HepG2 (cell line): ENCODE results near the gene NKX1-2. TPM values are rescaled to one million over a fixed set of nuclear protein-coding genes. Genes with fewer than 3 reads are reported as not detected.

Experiments
- ATAC-seq: fragments of 200-7000 bp; cut with Tn5 transposase; 3 replicates; pipeline ENCODE4 v1.9.1; 2020; ENCODE audit warnings: mild to moderate bottlenecking, moderate library complexity
- BruUV-seq: library from RNA; stranded (reverse); fragments of 400-500 nt; replicated peaks from 2 replicates; lab custom pipeline; 2021; lab: Mats Ljungman, UMichigan
- CTCF ChIA-PET: fragments of 300-600 bp; formaldehyde crosslinking; extraction: SDS; loops from one replicate; lab custom pipeline; 2021; ENCODE audit warnings: low total read pairs, inconsistent platforms, low intra/inter-chr PET ratio; lab: Yijun Ruan, JAX
- POLR2A ChIA-PET: fragments of 350-600 bp; sonication (Branson Sonifier 250); formaldehyde crosslinking; loops from one replicate; lab custom pipeline; 2020; ENCODE audit warnings: antibody characterized with exemption, inconsistent platforms; lab: Yijun Ruan, JAX
- DNase-seq: peaks from one replicate; pipeline ENCODE4 v3.0.0-alpha.2; 2015; ENCODE audit warnings: low spot score
- FAIRE-seq: peaks from 3 replicates; lab custom pipeline; 2011; peaks lifted over from hg19 to GRCh38; lab: Jason Lieb, UNC
- H2AFZ ChIP-seq: one replicate; pipeline ENCODE4 v1.6.1; 2011; ENCODE audit warnings: low read length, inconsistent platforms
- H3K27ac ChIP-seq: fragments of 300-600 bp; 3 replicates; pipeline ENCODE4 v1.8.0; 2011; ENCODE audit warnings: mixed run types, mild to moderate bottlenecking, mixed read lengths, low read length, inconsistent platforms; ENCODE audit not compliant: insufficient read depth; ENCODE audit errors: extremely low read length
- H3K27me3 ChIP-seq, 2 experiments: fragments of 200-600 bp in 1 of 2; 2 replicates in 1 of 2; 3 replicates in 1 of 2; pipeline versions ENCODE4 v1.6.0 to v1.8.0; 2011; ENCODE audit warnings: low read length in 2 of 2, mild to moderate bottlenecking in 2 of 2, moderate library complexity in 2 of 2, inconsistent platforms in 1 of 2; ENCODE audit not compliant: insufficient read depth in 2 of 2, control insufficient read depth in 1 of 2
- H3K36me3 ChIP-seq, 2 experiments: fragments of 200-600 bp in 1 of 2; replicated peaks in 1 of 2; 2 replicates in 1 of 2; 3 replicates in 1 of 2; pipeline versions ENCODE4 v1.5.1 to v1.8.0; 2011; ENCODE audit warnings: low read length in 2 of 2, inconsistent platforms in 1 of 2; ENCODE audit not compliant: insufficient read depth in 2 of 2, control insufficient read depth in 1 of 2
- H3K4me1 ChIP-seq: 2 replicates; pipeline ENCODE4 v1.5.1; 2012; ENCODE audit warnings: low read length, inconsistent platforms; ENCODE audit not compliant: insufficient read depth
- H3K4me2 ChIP-seq: 2 replicates; pipeline ENCODE4 v1.6.0; 2011; ENCODE audit warnings: low read depth, low read length, inconsistent platforms
- H3K4me3 ChIP-seq, 3 experiments: fragments of 200-600 bp in 1 of 3; sonication (generic), shearing (Covaris generic) in 1 of 3; replicated peaks in 1 of 3; 2 replicates each; pipeline ENCODE4 v1.5.1; 2011 to 2016; ENCODE audit warnings: low read length in 3 of 3, inconsistent platforms in 2 of 3, low read depth in 2 of 3, mild to moderate bottlenecking in 2 of 3, control low read depth in 1 of 3, mixed read lengths in 1 of 3; ENCODE audit not compliant: insufficient read depth in 1 of 3
- H3K79me2 ChIP-seq: one replicate; pipeline ENCODE4 v1.6.1; 2011; ENCODE audit warnings: low read length, inconsistent platforms; ENCODE audit not compliant: insufficient read depth
- H3K9ac ChIP-seq: 2 replicates; pipeline ENCODE4 v1.6.0; 2011; ENCODE audit warnings: mild to moderate bottlenecking, low read depth, low read length, inconsistent platforms; ENCODE audit not compliant: insufficient read depth
- H3K9me3 ChIP-seq: 2 replicates; pipeline ENCODE4 v1.5.1; 2012; ENCODE audit warnings: mild to moderate bottlenecking, low read length
- H4K20me1 ChIP-seq: 2 replicates; pipeline ENCODE4 v1.6.0; 2011; ENCODE audit warnings: inconsistent platforms, mild to moderate bottlenecking, low read length, moderate library complexity; ENCODE audit not compliant: insufficient read depth
- ATF1 ChIP-seq: IDR thresholded peaks from 2 replicates; pipeline ENCODE4 v1.6.1; 2016; ENCODE audit warnings: mild to moderate bottlenecking, control low read depth
- MAFK ChIP-seq, 2 experiments: IDR thresholded peaks in 1 of 2; conservative IDR thresholded peaks in 1 of 2; 2 replicates each; pipeline ENCODE4 v1.6.1; 2011; ENCODE audit warnings: improper control_type of control experiment in 2 of 2, low read length in 2 of 2
- PHF8 ChIP-seq: sonication (generic); formaldehyde crosslinking; IDR thresholded peaks from 2 replicates; pipeline ENCODE4 v1.5.0; 2020; ENCODE audit warnings: missing genetic modification reagents
- RELA ChIP-seq: sonication (generic); formaldehyde crosslinking; IDR thresholded peaks from 2 replicates; pipeline ENCODE4 v1.4.0; 2020; ENCODE audit warnings: missing genetic modification reagents
- ZNF383 ChIP-seq: sonication (generic); formaldehyde crosslinking; IDR thresholded peaks from 2 replicates; pipeline ENCODE4 v1.4.0; 2020; ENCODE audit warnings: missing genetic modification reagents, mild to moderate bottlenecking, borderline replicate concordance
- WGBS: methylation state at CpG from one replicate; pipeline ENCODE4 v1.1.6; 2017; ENCODE audit warnings: low lambda C conversion rate; 5-methylcytosine and 5-hydroxymethylcytosine counted together
- in situ Hi-C: cut with HindIII; loops from 2 replicates; pipeline ENCODE4 v1.10.0; 2017; ENCODE audit warnings: low pct_unique_long_range_greater_than_20kb; ENCODE audit not compliant: extremely low pct_ligation_motif_present
- intact Hi-C: fragments of 100-400 bp; cut with micrococcal nuclease; formaldehyde crosslinking; loops from one replicate; pipeline ENCODE4 v1.10.0; 2022; ENCODE audit not compliant: unreplicated experiment
- polyA plus RNA-seq, 8 experiments: library from polyadenylated mRNA; depleted of rRNA in 3 of 8; stranded (reverse) in 7 of 8; unstranded in 1 of 8; fragments of >200 nt; fragmentation: Illumina TruSeq in 4 of 8; extraction: Trizol in 4 of 8; gene quantifications; 2 replicates each; pipeline versions ENCODE4 v1.2.1 to v1.2.3, GENCODE V29; 2011 to 2016; ENCODE audit warnings: low read depth in 4 of 8, missing spikeins in 1 of 8, mixed read lengths in 1 of 8; ENCODE audit not compliant: insufficient read depth in 1 of 8
- total RNA-seq, 5 experiments: library from RNA; depleted of rRNA; stranded (reverse); fragments of >200 nt; fragmentation: Illumina TruSeq; extraction: Trizol; gene quantifications; 2 replicates each; pipeline ENCODE4 v1.2.3, GENCODE V29; 2016; ENCODE audit warnings: low read depth in 1 of 5
- TF ChIP-seq, protein P1 (sequence below): sonication (generic); formaldehyde crosslinking; IDR thresholded peaks from 2 replicates; pipeline ENCODE4 v1.4.0; 2020; ENCODE audit warnings: missing genetic modification reagents, mild to moderate bottlenecking, borderline replicate concordance
- TF ChIP-seq, protein P2 (sequence below): sonication (generic); formaldehyde crosslinking; IDR thresholded peaks from 2 replicates; pipeline ENCODE4 v1.4.0; 2020; ENCODE audit warnings: low read depth, missing genetic modification reagents

The NKX1-2 gene
- total and polyA plus RNA-seq, 2 of the 13 experiments (the other 11 are each of a cell fraction or from before 2014, with no cell fraction given): not detected

DNA sequence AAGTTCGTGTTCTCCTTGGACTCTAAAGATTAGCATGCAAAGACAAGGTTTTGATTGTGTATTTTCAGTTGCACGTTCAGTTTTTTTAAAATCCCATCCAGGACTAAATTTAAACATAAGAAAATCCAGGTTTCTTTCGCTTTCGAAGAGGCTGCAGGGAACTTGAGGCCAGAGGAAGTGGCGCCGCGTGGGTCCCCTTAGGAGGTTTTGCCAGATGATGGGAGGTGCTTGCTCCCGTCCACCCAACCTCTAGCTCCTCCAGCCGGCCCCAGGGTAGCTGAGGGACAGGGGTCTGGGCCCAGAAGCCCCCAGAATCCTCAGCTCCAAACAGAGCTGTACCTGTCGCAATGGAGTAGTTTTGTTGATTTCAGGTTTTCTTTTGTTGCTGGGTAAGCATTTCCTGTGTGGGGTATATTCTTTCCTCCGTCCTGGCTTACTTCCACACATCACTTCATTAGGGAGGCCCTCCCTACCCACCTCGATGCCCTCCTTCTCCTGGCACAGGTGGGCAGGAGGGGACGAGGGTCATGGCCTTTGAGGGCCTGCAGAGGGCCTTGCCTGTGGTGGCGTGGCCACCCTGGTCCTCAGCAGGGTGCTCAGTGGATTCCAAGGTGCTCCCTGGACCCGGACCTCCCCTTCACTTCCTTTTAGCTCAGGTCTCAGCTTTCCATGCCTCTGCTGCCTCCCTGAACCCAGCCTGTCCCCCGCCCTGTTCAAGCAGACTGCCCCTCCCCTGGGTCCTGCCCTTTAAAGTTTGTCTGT is 44.4 kb upstream of the NKX1-2 start:
- 69% methylated on average over 14 of the region's 16 CpGs for WGBS
- POLR2A ChIA-PET: no interaction called here
- no peak for FAIRE-seq

DNA sequence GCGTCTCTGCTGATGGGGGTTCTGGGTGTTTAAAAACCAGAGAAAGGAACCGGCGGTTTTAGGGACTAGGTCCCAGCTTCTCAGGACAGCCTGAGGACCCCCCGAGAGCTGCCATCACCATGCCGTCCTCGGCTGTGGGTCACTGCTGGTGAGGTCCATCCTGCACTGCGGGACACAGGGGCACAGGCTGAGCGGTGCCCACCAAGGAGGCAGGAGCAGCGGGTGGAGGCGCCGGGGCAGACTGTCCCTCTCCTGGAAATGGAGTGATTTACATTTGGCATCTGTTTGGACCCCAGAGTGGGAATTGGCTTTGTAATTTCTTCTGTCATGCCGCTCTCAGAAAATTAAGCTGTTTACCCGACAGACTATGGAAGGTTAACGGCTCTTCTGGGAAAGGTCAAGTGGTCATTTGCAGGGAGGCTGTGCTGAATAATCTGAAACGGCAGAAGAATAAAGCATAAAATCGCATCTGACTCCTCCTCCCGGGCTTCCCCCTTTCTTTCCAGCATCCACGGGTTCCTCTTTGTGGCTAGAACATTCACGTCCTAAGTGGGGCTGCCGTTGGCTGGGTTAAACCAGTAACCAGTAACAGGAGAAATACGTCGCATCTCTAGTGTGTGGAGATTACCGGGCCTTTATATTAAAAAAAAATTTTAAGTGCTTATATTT is 43.5 kb upstream of the NKX1-2 start:
- no peak overlapping the region for H2AFZ ChIP-seq
- ATAC-seq (no peak), DNase-seq (no peak), FAIRE-seq (no peak)
- H4K20me1 ChIP-seq: no peaks in the 10 kb centered on the region
- no peak overlapping the region for H3K27ac ChIP-seq
- H3K4me1 ChIP-seq: peaks cover 14% of the 10 kb centered on the region
- no peaks in the 10 kb centered on the region for H3K36me3 ChIP-seq
- no peak overlapping the region for H3K9ac ChIP-seq
- in situ Hi-C loops (no loop called here), intact Hi-C loops (no loop called here)
- 87% methylated on average over 16 of the region's 23 CpGs for WGBS
- H3K9me3 ChIP-seq: no peaks in the 10 kb centered on the region
- H3K27me3 ChIP-seq: no peaks in the 10 kb centered on the region
- H3K4me3 ChIP-seq: no peak overlapping the region
- ChIA-PET POLR2A (no interaction called here), CTCF (no interaction called here)
- H3K4me2 ChIP-seq: no peak overlapping the region
- no TSS peak for BruUV-seq
- H3K79me2 ChIP-seq: no peaks in the 10 kb centered on the region
- TF ChIP-seq, protein P1, sequence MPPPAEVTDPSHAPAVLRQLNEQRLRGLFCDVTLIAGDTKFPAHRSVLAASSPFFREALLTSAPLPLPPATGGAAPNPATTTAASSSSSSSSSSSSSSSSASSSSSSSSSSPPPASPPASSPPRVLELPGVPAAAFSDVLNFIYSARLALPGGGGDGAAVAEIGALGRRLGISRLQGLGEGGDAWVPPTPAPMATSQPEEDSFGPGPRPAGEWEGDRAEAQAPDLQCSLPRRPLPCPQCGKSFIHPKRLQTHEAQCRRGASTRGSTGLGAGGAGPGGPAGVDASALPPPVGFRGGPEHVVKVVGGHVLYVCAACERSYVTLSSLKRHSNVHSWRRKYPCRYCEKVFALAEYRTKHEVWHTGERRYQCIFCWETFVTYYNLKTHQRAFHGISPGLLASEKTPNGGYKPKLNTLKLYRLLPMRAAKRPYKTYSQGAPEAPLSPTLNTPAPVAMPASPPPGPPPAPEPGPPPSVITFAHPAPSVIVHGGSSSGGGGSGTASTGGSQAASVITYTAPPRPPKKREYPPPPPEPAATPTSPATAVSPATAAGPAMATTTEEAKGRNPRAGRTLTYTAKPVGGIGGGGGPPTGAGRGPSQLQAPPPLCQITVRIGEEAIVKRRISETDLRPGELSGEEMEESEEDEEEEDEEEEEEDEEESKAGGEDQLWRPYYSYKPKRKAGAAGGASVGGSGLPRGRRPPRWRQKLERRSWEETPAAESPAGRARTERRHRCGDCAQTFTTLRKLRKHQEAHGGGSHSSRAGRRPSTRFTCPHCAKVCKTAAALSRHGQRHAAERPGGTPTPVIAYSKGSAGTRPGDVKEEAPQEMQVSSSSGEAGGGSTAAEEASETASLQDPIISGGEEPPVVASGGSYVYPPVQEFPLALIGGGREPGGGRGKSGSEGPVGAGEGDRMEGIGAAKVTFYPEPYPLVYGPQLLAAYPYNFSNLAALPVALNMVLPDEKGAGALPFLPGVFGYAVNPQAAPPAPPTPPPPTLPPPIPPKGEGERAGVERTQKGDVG (CRISPR knock-in tag): no peak
- TF ChIP-seq ZNF383 (CRISPR knock-in tag): no peak
- TF ChIP-seq, protein P2, sequence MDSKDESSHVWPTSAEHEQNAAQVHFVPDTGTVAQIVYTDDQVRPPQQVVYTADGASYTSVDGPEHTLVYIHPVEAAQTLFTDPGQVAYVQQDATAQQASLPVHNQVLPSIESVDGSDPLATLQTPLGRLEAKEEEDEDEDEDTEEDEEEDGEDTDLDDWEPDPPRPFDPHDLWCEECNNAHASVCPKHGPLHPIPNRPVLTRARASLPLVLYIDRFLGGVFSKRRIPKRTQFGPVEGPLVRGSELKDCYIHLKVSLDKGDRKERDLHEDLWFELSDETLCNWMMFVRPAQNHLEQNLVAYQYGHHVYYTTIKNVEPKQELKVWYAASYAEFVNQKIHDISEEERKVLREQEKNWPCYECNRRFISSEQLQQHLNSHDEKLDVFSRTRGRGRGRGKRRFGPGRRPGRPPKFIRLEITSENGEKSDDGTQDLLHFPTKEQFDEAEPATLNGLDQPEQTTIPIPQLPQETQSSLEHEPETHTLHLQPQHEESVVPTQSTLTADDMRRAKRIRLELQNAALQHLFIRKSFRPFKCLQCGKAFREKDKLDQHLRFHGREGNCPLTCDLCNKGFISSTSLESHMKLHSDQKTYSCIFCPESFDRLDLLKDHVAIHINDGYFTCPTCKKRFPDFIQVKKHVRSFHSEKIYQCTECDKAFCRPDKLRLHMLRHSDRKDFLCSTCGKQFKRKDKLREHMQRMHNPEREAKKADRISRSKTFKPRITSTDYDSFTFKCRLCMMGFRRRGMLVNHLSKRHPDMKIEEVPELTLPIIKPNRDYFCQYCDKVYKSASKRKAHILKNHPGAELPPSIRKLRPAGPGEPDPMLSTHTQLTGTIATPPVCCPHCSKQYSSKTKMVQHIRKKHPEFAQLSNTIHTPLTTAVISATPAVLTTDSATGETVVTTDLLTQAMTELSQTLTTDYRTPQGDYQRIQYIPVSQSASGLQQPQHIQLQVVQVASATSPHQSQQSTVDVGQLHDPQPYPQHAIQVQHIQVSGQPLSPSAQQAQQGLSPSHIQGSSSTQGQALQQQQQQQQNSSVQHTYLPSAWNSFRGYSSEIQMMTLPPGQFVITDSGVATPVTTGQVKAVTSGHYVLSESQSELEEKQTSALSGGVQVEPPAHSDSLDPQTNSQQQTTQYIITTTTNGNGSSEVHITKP (CRISPR knock-in tag): no peak
- TF ChIP-seq ATF1: no peak
- TF ChIP-seq RELA (CRISPR knock-in tag): no peak

More for the DNA sequence above, 44.4 kb upstream of the NKX1-2 start:
- no peaks in the 10 kb centered on the region for H3K36me3 ChIP-seq
- no peak overlapping the region for H3K9ac ChIP-seq
- no peak overlapping the region for H2AFZ ChIP-seq
- no peaks in the 10 kb centered on the region for H4K20me1 ChIP-seq
- peak in 1 of 2 experiments; percentile 16; a peak in 1 of 4 replicates for TF ChIP-seq MAFK (conservative IDR thresholded peaks at IDR 0.05 in 1 of 2, IDR thresholded peaks at IDR 0.05 in 1 of 2; ENCODE audit: low read length in 2 of 2)
- no peak for TF ChIP-seq PHF8
- TF ChIP-seq, all 625 proteins: peak for 1
- Histone ChIP-seq H3K4me2 (no peak overlapping the region), H3K79me2 (no peaks in the 10 kb centered on the region), H3K27me3 (no peaks in the 10 kb centered on the region), H3K9me3 (no peaks in the 10 kb centered on the region), H3K4me1 (peaks cover 14% of the 10 kb centered on the region), H3K4me3 (no peak overlapping the region), H3K27ac (no peak overlapping the region)
- CTCF ChIA-PET: no interaction called here
- intact Hi-C loops (no loop called here), in situ Hi-C loops (no loop called here)
- BruUV-seq: no TSS peak
- ATAC-seq (no peak), DNase-seq (no peak)
